ENCODE data around the gene STAB1.
A peak's percentile ranks its signal among the peaks of the same experiment; 100 is the strongest.

Gene STAB1

GRCh38 chr3:52458031-52458760 is 36.9 kb upstream of the STAB1 start:
- DNase-seq, result no peak

- DNase-seq, result no peak
Measured at GRCh38 chr3:52458770-52459545, 36.2 kb upstream of the STAB1 start.

- DNase-seq, result no peak
Measured at GRCh38 chr3:52461874-52462273, 33.3 kb upstream of the STAB1 start.

GRCh38 chr3:52463416-52463815 is 31.7 kb upstream of the STAB1 start:
- DNase-seq, result peak; percentile 43

- DNase-seq, result peak; percentile 45
Measured at GRCh38 chr3:52468336-52468735, 26.8 kb upstream of the STAB1 start.

- DNase-seq, result no peak
Measured at GRCh38 chr3:52469001-52469400, 26.1 kb upstream of the STAB1 start.

- no peak for DNase-seq
Measured at GRCh38 chr3:52470920-52471319, 24.2 kb upstream of the STAB1 start.

GRCh38 chr3:52471371-52472238 is 23.5 kb upstream of the STAB1 start:
- peak; percentile 81 for DNase-seq

GRCh38 chr3:52472239-52473000 is 22.7 kb upstream of the STAB1 start:
- DNase-seq, result no peak

GRCh38 chr3:52473026-52473425 is 22.1 kb upstream of the STAB1 start:
- DNase-seq, result no peak

- DNase-seq, result no peak
Measured at GRCh38 chr3:52477076-52477795, 17.9 kb upstream of the STAB1 start.

- no peak for DNase-seq
Measured at GRCh38 chr3:52477796-52478095, 17.4 kb upstream of the STAB1 start.

GRCh38 chr3:52479037-52479876 is 15.9 kb upstream of the STAB1 start:
- DNase-seq, result no peak

- no peak for DNase-seq
Measured at GRCh38 chr3:52479877-52480575, 15.1 kb upstream of the STAB1 start.

- DNase-seq, result no peak
Measured at GRCh38 chr3:52480768-52481715, 14.1 kb upstream of the STAB1 start.

GRCh38 chr3:52481819-52482521 is 13.2 kb upstream of the STAB1 start:
- DNase-seq, result no peak

- DNase-seq, result no peak
Measured at GRCh38 chr3:52483081-52483480, 12.1 kb upstream of the STAB1 start.

GRCh38 chr3:52483577-52484381 is 11.4 kb upstream of the STAB1 start:
- DNase-seq, result no peak
